NCI-H510A (cell line): Measurements from ENCODE around the gene SLAMF9.
"Not testable (repeated sequence)": the region's sequence is repeated elsewhere in the genome, so short reads cannot be mapped to it uniquely, and the experiment has no call there.

Experiments
- DNase-seq: peaks from one replicate; lab custom pipeline; 2025; lab: John Stamatoyannopoulos, UW

Gene SLAMF9

DNA sequence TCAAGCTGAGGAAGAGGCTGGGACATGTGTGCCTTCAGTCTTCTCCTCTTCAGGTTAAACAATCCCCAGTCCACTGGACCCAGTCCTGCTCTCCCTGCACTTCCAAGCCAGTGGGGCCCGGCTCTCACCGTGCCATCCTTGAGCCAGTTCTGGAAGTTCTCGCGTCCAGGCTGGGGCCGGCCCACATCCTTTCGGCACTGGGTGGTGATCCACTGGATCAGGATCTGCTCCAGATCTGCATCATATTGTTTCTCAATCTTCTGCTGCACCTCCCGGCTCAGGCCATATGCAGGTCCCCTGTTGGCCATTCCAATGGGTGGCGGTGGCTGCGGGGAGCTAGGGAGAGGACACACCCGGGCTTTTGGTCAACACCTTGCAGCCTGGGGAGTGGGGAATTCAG is 33.8 kb downstream of the SLAMF9 start:
- no peak for DNase-seq

DNA sequence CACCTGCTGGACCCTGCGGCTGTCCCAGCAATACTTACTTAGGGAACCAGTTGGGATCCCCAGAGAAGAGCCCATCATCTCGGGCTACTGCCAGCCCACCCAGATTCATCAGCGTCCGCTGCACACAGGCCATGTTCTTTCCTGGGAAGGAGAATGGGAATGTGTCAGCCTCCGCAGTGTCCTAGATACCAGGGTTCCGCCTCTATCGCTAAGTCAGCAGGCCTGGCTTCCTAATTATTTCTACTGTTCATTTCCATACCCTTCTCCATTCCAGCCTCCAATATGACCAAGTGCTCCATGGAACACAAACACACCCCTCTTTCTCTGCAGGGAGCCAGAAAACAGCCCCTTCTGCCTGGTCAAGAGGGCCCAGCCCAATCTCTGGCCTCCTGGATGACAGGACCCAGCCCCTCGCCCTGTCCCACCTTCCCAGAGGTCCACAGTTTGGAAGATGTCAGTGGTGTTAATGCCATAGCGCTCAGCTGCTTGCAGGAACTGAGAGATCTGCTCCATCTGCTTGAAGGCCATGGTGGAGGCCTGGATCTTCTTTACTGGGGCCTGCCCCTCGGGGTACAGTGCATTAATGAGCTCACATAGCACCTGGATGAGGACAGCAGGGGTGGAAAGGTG is 34.7 kb downstream of the SLAMF9 start:
- DNase-seq: no peak

DNA sequence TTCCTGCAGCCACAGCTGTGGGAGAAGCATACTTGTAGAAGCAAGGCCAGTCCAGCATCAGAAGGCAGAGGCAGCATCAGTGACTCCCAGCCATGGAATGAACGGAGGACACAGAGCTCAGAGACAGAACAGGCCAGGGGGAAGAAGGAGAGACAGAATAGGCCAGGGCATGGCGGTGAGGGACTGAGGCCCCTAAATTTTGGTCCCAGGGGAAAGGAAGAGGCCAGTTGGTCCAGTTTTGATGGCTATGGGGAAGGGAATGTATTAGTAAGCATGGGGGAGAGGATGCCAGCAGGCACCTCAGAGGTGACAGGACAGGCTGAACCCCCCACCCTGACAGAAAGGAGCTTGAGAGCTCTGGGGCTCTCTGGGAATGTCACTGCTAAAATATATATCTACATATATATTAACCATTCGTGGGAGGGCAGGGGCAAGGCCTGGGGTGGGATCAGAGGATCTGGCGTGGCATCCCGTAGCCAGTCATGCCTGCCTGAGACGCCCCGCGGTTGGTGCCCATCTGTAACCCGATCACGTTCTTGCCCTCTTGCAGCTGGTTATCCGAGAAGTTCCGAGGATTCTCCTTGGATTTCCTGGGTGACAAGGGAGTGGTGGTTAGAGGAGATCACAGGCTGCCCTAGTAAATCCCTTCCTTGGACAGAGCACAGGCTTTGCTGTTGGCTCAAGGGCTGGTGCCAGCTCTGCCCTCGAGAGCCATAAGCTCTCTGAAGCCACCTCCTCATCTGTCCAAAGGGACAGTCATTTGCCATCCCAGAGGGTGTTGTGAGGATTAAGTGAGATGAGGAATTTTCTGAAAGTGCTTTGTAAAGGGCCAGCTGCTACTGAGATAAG is 35.5 kb downstream of the SLAMF9 start:
- DNase-seq: no peak

DNA sequence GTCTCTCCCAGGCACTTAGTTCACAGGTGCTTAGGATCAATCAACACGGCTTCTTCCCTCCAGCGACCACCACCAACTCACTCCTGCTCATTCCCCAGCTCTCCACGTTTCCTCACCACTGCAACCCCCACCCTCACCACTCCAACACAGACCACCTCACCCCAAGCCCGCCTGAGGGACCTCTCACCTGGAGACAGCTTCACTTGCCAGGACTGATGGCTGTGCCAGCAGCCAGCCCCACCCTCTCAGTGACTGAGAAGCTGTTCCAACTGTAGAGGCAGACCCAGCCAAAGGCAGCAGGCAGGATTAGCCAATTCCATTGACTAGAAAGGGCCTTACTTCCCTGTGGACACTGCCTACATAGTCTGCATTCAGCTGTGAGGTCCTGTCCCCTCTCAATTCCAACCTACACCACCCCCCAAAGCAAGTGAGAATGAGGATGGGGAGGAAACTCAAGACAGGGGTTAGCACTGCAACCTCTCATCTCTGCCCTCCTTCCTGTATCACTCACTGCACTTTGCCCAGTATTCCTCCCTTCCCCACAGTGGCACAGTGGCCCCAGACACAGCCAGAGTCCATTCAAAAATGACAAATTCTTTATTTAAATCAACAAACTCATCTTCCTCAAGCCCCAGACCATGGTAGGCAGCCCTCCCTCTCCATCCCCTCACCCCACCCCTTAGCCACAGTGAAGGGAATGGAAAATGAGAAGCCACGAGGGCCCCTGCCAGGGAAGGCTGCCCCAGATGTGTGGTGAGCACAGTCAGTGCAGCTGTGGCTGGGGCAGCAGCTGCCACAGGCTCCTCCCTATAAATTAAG is 36.3 kb downstream of the SLAMF9 start:
- DNase-seq: no peak

DNA sequence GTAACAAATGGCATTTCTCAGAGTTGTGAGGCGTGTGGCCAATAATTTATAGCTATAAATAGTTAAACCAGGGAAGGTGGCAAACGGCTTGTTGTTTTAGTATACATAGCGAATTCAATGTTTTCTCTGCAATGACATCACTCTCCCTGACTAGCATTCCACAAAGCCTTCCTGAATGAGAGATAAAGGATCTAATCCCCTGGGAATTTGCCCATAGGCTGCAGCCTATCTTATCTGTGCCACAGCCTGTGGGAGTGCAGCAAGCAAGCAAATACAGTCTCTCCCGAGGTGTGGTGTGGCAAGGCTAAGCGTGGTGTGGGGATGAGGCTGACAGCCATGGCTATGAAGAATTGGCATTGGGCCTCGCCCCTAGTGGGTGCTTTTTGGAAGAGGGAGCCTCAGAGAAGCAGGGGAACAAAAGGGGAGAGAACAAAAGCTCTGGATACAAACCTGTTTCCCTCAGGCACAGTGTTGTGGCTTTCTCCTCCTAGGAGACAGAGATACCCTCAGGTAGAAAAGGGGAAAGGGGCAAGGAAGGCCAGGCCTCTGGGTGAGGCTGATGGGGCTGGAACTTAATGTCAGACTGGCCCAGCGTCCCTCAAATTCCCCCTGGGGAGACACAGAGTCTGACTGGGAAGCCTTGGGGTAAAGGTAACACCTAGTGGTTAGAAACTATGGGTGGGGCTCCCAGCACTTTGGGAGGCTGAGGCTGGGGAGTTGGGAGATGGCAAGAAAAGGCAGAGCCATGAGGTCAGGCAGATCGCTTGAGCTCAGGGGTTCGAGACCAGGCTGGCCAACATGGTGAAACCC is 37.6 kb downstream of the SLAMF9 start:
- DNase-seq: no peak

DNA sequence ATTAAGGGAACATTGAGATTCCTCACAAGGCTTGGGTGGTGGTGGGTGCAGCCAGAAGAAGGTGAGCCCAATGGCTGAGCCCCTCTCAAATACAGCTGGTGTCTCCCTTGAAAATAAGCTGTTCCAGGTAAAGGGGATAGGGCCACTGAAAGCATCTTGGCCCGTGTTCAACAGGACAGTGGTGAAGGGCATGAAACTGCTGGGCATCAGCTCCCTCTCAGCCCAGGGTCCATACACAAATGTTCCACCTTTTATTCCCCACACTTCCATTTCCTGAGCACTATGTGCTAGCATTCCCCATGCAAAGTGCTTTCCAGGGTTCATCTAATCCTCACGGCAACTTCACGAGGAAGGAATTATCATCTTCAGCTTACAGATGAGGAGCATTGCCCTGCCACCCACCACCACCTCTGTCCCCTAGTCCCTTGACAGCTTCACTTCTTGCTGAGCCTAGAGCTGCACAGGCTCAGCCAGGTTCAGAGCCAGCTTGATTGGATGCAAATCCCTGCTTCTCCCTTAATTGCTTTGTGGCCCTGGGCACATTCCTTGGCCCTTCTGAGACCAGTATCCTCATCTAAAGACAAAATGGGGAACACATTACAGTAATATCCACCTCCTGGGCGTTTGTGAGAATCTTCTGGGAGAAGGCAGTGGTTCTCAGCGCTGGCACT is 38.3 kb downstream of the SLAMF9 start:
- DNase-seq: no peak

DNA sequence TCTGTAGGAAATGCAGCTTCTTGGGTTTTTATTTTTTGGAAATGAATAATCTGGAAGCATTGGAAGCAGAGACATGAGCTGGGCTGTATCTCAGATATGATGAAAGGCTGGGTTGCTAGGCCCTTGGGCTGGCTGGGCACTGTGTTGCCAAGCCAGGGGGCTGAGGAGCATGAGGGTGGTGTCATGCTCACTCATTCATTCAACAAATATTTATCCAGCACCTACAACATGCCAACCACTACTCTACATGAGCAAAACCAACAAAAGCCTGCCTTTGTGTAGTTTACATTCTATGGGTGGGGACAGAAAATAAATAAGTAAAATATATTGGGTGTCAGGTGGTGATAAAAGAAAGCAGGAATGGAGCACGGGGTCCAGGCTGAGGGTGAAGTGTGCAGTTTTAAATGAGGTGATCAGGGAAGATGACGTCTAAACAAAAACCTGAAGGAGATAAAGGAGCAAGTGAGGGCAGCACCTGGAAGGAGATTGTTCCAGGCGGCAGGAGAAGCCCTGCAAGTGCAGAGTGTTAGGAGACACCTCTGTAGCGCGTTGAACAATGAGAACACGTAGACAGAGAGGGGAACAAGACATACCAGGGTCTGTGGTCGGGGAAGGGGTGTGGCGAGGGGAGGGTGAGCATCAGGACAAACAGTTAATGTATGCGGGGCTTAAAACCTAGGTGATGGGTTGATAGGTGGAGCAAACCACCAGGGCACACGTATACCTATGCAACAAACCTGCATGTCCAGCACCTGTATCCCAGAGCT is 39.6 kb downstream of the SLAMF9 start:
- DNase-seq: no peak

DNA sequence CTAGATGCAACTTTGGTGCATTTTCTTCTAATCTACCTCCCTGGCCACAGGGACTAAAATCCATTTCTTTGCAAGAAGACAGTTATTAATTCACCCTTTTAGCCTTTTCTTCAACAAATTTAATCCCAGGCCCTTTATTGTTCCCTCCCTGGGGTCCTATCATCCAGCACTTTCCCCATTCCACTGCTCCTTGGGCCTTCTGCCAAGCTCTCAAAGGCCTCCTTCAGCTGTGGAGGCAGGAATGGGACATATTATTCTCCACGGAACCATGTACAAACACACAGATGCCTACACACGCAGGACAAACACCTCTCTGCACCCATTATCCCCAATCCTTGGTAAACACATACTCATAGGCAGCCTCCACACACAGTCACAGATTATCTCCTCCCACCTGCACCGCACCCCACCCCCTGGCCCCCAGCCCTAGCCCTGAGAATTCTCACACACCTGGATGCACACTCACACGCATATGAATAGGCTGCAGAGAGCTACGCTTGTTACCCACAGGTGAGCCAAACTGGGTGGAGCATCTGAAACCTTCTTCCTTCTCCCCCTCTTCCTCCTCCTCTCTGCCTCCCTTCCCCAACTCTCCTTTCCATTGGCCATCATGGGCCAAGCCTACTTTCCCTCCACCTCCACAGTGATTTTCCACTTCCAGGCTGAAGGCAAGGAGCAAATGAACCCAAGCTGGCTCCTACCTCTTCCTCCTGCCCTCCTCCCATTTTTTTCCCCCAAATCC is 40.4 kb downstream of the SLAMF9 start:
- DNase-seq: peak; percentile 49

DNA sequence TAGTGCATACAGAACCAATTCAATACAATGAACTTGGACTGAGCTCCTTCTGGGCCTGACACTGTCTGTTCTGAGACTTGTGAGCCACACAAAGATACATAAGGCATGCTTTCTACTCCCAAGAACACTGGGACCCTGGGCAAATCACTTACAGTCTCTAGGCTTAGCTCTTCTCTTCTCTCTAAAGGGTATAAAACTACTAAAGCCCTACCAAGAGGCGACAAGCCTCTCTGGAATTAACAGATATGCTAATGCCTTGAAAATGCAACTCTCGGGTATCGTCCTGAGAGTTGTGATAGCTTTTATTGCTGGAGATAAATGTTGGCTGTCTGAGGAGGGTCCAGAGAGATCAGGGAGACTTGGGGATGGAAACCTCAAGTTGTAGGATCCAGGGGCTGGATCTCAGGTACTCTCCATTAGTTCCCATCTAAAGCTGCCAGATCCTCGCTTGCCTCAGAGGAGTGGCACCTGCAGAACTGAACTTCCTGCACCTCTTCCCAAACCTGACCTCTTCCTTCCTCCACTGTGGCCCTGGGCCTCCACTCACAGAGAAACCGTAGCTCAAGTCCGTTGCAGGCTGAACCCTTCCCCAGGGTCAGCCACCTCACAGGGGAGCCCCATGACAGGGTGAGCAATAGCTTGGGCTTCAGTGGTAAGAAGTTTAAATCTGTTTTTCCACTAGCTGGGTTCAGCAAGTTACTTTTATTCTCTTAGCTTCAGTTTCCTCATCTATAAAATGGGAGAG is 42.5 kb downstream of the SLAMF9 start:
- DNase-seq: no peak

DNA sequence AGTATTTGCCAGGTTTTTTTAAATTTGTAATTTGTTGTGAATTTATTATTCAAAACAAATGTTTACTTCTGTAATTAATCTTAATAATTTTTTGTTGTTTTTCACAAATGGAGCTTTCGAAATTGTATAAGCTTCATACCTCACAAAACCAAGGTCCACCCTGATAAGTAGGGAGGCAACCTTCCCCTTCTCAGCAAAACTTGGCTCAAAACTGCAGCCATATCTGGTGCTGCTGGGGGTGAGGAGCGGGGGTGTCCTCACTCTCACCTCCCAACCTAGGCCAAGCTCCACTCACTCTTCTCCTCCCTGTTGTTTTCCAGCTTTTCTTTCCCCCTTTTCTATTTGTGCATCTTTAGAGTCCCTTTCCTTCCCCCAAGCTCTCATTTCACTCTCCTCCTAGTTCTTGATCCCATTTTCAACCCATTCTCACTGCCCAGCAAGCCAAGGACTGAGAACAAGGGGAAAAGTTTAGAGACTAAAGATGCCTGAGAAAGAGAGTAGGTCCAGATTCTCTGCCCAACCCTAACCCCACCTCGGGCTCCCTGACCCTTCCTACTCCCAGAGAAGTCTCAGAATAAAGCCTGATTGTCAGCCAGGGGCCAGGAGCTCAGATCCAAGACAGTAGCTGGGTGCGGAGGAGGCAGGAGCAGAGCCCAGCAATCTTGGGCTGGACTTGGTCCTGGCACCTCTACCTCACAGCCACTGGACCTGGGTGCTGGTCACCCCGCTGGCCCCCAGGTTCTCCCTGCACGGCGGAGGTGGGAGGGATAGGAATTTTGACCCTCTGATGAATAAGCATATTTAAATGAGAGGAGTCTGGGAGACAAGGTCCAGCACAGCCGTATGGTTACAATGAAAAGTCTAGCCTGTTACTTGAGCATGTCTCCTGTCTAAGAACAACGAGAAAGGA is 45.8 kb downstream of the SLAMF9 start:
- DNase-seq: no peak

DNA sequence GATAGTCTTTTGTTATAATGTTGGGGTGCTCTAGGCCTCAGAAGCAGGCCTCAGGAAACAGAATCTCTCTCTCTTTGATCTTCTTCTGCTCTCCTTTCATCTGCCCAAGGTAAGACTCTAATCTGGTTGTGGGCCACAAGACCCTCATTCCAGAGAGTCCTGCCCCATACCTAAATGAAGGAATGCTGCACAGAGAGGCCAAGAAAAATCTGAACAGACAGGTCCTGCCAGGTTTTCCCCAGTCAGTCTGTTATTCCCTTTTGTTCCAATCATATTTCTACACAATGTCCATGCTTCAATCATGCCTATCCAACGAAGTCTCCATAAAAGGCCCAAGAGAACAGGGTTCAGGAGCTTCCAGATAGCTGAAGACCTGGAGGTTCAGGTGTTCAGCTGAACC is 47.1 kb downstream of the SLAMF9 start:
- no peak for DNase-seq

DNA sequence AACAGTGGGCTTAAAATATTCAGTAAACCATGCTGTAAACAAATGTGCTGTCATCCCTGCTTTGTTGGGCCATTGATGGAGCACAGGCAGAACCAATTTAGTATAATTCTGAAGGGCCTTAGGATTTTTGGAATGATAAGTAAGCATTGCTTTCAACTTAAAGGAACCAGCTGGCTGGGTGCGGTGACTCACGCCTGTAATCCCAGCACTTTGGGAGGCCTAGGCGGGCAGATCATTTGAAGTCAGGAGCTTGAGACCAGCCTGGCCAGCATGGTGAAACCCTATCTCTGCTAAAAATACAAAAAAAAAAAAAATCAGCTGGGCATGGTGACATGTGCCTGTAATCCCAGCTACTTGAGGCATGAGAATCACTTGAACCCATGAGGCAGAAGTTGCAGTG is 50.0 kb downstream of the SLAMF9 start:
- not testable (repeated sequence) for DNase-seq

DNA sequence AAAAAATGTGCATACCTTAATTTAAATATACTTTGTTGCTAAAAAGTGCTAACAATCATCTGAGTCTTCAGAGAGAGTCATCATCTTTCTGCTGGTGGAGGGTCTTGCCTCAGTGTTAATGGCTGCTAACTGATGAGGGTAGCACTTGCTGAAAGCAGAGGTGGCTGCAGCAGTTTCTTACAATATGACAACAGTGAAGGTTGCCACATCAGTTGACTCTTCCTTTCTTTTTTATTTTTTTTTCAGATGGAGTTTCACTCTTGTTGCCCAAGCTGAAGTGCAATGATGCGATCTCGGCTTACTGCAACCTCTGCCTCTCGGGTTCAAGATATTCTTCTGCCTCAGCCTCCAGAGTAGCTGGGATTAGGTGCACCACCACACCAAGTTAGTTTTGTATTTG is 51.5 kb downstream of the SLAMF9 start:
- DNase-seq: no peak
